Measurements from ENCODE around the gene HRAS.

Gene HRAS

DNA sequence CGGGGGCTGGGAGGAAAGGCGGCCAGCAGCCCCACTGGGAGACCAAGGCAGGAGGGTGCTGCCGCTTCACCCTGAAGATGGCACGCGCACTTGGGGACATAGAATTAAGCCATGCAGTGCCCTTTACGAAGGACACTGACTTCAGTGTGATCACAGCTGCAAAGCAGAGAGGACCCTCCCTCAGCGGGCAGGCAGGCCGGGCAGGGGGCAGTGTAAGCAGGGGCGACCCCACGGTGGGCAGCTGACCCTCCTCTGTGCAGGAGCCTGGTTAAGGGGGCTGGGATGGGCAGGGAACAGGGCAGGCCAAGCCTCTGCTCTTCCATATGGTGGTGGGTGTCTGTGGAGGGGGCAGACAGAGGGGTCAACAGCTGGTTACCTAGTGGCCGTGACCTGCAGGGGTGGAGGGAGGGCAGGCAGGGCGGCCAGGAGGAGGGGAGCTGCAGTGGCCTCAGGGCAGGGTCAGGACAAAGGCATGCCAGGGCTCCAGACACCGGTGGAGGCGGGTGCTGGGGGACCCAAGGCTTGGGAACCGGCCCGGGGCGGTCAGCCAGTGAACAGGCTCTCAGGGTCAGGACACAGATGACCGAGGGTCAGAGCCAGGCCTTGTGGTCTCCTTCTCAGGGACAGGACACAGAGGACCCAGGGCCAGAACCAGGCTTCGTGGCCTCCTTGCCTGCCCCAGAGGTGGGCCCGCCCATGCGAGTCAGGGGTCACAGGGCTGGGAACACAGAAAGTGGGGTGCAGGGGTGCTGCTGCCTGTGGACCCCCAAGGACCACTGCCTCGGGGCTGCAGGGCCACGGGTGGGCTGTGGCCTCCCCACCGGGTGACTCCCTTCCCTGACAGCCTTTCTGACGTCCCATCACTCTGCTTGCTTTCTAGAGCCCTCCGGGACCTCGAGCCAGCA is 18.0 kb upstream of the HRAS start:
- DNase-seq = no peak

DNA sequence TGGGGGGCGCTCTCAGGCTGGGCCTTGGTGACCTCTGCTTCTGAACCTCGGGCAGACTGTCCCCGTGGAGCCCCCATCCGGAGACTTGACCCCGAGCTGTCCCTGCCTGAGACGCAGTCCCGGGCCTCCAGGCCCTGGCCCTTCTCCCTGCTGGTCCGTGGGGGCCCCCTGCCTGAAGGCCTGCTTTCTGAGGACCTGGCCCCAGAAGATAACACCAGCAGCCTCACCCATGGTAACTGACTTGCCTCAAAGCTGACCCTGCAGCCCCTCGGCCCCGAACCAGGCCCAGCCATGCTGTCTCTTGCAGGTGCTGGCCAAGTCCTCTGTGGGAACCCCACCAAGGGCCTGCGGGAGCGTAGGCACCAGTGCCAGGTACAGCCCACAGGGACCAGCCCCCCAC is 16.2 kb upstream of the HRAS start:
- no peak for DNase-seq

DNA sequence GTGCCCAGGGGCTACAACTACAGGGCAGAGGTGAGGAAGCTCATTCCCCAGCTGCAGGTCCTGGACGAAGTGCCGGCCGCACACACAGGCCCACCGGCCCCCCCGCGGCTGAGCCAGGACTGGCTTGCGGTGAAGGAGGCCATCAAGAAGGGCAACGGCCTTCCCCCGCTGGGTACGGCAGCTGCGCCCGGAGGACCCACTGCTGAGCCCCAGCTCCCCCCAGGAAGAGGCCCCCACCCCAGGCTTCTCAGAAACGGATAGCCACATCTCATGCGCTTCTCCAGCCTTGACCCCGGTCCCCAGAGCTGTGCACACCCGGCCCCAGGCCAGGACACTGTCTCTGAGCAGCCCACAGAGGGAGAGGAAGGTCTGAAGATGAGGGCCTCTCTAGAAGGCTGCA is 15.8 kb upstream of the HRAS start:
- DNase-seq = no peak

DNA sequence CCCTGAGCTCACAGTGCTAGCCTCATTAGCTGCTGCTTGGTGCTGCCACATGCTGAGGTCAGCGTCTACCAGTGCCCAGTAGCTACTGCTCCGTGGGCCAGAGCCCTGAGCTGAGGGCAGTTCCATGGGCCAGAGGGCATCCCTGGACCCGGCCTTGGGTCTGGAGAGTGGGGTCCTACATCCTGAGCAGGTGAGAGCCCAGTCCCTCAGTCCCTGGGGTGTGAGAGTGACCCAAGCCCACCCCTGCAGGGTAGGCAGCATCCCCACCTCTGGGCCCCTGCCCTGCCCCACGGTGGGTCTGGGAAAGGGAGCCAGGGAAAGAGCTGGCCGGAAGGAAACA is 15.3 kb upstream of the HRAS start:
- no peak for DNase-seq

DNA sequence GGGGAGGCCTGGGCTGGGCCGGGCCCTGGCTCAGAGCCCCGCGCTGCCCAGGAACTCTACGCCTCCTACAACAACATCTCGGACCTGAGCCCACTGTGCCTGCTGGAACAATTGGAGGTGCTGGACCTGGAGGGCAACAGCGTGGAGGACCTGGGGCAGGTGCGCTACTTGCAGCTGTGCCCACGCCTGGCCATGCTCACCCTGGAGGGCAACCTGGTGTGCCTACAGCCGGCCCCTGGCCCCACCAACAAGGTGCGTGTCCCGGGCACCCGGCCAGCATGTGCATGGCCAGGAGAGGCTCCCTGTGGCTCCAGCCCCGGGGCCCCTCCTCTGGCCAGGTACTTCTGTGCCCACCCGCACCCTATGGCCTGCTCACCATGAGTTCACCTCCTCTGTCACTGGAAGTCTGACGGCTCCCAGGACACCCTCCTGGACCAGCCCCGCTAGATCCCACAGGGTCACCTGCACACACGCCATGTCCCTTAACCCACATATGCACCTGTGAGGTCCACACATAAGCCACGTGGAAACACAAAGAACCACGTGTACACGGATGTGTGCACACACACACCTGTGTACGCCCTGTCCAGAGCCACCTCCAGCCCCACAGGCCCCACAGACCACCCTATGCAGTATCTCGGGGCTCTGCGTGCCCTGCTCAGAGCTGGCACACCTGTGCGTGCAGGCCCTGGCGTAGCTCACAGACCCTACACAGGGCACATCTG is 14.8 kb upstream of the HRAS start:
- DNase-seq = no peak

DNA sequence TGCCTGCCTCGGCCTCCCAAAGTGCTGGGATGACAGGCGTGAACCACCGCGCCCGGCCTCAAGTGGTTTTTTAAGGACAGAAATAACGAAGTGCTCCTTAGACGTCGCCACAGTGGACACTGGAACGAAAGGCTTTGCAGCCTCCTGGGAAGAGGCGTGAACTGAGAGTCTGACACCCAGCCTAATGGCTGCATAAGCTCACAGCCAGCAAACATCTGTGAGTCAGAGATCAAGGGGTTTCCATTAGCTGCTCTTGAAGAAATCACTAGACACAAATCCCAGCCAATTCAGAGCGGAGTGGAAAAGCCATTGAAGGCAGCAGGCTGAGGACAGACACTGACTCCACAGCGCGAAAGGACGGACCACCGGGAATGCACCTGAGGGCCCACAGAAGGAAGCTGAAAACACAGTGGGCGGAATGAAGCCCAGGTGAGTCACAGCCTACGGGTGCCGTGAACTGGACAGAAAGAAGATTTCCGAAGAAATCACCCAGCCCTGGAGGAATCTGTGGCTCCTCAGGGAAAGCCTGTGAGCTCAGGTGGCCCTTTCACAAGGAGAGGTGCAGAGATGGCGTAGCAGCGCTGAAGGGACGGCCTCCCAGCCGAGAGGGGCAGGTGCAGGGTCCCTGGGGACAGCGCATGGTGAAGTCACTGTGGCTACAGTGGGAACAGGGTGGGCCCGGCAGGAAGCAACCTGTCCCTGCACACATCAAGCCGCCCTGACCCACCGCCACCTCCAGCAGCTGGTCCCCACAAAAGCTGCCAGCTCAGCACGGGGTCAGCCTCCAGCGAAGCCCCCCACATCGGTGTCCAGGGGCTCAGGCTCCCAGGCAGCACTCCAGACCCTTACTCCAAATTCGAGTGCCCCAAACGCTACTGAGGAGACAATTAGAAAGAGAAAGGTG is 13.6 kb upstream of the HRAS start:
- DNase-seq = no peak

DNA sequence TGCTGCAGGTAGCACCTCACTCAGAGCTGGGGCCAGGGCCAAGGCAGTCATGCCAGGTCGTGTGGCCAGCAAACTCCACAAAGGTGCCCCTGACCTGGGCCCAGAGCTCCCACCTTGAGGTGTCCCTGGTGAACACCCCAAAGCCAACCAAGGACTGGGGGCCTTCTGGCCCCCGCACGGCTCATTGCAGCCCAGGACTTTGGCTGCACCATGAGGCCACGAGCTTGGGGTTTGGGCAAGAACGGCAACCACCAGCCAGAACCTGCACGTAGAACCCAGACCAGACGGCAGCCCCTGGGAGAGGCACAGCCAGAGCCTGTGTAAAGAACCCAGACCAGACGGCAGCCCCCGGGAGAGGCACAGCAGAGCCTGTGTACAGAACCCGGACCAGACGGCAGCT is 9.8 kb upstream of the HRAS start:
- no peak for DNase-seq

DNA sequence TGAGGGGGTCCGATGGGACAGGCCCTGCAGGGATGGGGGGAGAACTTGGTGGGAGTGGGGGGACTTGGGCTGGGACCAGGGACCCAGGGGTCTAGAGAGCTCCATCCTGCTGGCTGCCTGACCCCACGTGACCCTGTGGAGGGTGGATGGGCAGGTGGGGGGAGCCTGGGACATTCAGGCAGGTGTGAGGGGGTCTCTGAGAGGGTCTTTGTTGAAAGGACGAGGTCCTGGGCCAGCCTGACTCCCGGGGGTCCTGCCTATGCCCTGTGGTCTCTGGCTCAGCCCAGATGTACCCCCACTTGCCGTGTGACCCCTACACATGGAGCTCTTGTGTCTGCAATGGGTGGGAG is 9.4 kb upstream of the HRAS start:
- no peak for DNase-seq

DNA sequence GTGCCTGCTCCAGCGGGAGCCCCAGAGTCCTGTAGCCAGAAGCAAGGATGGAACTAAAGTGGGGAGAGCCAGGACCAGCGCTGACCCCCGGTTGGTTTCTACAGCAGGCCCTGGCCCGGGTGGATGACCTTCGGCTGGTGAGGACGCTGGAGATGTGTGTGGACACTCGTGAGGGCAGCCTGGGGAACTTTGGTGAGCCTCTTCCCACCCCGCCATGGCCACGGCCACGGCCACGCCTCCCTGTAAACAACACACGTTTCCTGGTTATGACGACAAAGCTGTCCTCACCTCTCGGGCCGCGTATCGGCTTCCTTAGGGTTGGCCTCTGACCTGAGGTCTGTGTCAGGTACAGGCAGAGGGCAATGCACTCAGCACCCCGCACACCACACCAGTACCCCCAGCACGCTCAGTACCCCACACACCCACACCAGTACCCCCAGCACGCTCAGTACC is 6.1 kb upstream of the HRAS start:
- DNase-seq = no peak

DNA sequence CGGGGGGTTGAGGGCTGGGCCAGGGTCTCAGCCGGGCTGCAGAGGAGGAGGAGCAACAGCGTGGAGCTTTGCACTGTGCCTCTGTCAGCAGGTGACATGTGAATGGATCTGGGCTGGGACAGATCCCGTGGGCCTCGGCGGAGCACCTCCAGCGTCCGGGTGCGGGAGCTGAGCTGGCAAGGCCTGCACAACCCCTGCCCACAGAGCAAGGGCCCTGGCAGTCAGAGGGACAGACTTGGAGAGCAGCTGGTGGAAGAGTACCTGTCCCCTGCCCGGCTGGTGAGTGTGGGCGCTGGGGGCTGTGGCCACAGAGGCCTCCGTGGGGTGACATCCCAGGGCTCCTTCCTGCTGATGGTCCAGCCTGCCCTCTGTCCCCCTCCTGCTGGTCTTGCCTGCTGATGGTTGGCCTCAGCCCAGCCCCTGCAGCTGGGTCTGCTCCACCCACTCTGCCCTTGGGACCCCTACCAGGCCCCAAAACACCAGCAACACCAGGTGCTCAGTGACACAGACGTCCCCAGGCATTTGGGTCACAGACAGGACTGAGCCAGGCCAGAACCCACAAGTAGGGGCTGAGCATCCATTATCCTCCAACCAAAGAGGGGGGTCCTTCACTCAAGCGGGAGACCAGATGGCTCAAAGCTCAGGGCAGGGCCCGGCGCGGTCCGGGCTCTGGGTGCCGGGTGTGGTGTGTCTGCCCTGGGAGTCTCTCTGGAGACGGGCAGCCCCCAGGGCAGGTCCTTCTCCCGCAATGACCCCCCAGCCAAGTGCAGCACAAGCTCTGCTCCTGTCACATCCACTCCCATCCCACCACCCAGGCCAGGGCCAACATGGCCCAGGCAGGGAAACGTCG is 5.4 kb upstream of the HRAS start:
- no peak for DNase-seq

DNA sequence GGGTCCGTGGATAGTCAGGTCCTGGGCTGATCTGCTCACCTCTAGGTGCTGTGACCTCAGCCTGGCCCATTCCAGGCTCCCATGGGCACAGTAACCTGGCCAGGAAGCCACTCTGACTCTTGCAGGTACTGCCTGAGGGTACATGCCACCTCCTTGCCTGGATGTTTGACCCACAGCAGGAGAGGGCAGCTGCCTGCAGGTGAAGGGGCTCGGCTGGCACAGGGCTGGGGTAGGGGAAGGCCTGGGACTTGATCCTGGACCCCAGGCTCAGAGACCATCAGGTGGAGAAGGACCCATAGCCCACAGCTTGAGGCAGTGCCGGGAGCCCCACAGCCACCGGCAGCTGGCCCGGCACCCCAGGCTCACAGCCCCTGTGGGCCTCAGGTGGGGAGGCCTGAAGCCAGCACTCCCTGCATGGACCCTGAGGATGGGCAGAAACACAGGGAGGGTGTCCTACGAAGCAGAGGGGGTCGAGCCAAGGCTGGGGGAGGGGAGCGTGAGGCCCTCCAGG is 4.7 kb upstream of the HRAS start:
- DNase-seq = no peak

DNA sequence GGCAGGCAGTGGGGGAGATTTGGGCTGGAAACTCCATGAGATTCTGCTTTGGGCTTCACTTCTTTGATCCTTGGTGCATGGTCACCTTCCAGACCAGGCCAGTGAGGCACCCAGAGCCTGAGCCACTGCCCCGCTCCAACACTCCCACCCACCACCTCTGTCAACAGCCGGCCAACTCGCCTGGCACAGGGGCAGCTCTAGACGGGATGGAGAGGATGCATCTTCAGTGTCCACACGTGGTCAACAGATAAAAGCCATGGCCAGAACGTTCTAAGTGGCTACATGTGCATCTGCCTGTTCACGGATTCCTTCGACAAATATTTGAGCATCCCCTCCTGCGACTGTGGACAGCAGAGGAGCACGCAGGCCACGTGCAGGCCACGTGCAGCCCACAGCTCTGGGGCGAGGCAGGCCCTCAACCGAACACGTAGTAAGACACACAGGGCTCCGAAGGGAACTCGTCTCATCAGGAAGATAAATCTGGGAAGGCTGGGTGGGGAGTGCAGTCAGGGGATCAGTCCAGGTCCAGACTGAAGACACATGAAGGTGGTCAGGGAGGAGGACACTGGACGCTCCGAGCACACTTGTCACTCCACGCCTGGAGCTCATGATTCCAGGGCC is 3.2 kb upstream of the HRAS start:
- DNase-seq = no peak

DNA sequence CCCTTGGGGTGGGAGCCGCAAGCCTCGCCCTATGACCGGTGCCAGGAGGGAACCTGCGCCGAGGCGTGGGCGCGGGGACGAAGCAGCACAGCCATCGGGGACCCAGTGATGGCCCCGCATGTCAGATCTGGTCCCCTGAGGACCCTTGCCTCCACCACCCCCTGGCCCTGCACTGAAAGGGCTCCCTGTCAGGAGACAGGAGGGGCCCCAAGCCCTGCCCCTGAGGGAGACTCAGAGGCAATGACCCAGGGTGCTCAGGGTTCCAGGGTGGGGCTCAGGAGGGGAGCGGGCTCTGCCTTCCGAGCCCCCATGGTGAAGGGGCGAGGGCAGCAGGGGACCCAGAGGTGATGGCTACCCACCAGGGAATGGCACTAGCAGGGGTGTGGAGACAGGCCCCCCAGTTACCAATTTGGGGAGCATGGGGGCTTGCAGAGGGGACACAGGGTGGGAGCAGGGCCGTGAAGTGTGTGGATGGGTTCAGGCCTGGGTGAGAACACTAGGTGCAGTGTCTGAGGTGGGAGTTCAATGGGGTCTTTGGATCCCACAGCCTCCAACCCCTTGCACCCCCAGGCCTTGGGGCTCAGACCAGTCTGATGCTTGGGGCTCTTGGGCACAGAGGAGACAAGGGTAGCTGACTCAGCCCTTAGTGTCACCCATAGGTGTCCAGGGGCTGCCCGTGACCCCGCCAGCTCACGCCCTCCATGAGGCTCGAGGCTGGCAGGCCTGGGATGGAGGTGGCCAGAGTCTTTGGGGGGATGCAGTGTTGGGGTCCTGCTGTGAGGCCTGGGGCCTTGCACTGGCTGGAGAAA is 2.5 kb upstream of the HRAS start:
- DNase-seq = no peak

DNA sequence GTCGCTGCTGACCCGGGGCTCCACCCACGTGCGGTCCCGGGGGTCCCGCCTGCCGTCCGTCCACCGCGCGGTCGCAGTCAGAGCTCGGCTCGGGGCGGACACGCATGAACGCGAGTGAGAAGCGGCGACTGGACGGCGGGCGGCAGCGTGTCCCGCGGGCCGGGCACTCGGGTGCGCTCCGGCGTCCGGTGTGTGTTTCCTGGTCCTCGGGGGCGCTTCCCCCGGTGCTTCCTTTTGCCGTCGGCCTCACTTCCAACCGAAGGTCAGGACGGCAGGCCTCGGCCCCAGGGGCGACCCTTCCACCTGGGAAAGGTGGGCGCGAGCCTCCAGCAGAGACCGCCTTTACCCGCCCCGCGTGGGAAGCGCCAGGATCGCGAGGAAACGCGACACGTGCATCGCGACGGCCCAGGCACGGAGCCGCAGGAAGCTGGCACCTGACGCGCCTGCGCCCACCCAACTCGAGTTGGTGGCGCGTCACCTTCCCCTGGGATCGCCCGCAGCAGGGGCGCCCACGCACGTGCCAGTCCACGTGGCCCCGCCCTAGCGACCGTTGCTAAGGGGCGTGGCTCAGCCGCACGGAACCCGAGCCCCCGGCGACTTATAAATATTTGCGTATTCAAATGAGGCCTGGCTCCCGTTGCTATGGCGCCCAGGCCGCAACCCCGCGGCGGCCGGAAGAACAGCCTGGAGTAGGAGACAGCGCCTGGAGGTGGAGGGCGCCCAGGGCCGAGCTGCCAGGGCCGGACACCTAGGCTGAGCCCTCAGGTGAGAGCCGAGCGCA is 1.7 kb upstream of the HRAS start, which contains the start of gene LRRC56:
TSS of gene LRRC56 (plus strand) at position 687 of the 781 bp plus-strand sequence. CDS start 3,158 bp downstream, outside the sequence.
- peak; percentile 96 to 98 for DNase-seq

DNA sequence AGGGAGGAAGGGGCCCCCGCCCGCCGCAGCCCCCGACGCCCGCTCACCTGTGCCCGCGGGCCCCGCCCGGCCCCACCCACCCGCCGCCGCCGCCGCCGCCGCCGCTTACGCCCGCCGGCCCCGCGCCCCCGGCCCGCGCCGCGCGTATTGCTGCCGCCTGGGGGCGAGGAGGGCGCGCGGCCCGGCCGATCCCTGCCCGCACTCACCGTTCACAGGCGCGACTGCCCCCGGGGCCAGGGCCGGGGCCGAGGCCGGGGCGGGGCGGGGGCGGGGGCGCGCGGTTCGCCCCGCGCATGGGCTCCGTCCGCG is 212 bp downstream of the HRAS start:
- DNase-seq = peak in 1 of 2 experiments; percentile 90

DNA sequence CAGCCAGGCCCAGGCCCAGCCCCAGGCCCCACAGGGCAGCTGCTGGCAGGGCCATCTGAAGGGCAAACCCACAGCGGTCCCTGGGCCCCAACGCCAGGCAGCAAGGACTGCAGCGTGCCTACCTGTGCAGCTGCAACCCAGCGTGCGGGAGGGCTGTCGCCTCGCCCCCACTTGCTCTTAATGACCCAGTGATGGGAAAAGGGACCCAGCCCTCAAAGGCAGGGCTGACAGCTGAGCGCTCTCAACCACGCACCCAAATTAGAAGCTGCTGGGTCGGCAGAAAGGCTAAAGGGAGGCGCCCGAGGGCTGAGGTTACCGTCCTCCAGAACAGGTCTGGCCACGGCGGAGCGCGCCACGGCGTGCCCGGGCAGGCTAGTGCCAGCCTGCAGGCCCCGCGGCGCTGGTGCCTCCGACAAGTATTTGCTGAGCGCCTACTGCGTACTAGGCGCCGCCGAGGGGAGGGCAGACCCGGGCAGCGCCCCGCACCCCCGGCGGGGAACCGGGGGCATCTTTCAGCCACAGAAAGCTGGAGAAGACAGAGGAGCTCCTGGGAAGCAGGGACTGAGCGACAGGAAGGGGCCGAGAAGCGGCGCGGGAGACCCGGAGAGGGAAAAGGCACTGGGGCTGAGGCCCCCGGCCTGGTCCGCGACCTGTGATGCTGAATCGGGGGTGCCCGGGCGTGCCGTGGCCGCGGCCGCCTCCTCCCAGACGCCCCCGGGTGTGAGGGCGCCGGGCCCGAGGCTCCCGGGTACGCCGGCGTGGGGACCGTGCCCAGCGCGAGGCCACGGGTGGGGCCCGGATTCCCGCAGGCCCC is 773 bp downstream of the HRAS start:
- DNase-seq = no peak

DNA sequence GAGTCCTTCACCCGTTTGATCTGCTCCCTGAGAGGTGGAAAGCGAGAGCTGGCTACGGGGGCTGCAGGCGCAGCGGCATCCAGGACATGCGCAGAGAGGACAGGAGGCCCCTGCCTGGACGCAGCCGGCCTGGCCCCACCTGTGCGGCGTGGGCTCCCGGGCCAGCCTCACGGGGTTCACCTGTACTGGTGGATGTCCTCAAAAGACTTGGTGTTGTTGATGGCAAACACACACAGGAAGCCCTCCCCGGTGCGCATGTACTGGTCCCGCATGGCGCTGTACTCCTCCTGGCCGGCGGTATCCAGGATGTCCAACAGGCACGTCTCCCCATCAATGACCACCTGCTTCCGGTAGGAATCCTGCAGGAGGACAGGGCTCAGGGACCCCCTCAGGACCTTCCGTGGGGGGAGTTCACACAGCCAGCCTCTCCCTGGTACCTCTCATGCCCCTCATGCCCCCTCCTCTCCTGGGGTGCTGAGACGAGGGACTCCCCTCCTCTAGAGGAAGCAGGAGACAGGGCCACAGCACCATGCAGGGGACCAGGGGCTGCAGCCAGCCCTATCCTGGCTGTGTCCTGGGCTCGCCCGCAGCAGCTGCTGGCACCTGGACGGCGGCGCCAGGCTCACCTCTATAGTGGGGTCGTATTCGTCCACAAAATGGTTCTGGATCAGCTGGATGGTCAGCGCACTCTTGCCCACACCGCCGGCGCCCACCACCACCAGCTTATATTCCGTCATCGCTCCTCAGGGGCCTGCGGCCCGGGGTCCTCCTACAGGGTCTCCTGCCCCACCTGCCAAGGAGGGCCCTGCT is 1.6 kb downstream of the HRAS start:
- DNase-seq = no peak

DNA sequence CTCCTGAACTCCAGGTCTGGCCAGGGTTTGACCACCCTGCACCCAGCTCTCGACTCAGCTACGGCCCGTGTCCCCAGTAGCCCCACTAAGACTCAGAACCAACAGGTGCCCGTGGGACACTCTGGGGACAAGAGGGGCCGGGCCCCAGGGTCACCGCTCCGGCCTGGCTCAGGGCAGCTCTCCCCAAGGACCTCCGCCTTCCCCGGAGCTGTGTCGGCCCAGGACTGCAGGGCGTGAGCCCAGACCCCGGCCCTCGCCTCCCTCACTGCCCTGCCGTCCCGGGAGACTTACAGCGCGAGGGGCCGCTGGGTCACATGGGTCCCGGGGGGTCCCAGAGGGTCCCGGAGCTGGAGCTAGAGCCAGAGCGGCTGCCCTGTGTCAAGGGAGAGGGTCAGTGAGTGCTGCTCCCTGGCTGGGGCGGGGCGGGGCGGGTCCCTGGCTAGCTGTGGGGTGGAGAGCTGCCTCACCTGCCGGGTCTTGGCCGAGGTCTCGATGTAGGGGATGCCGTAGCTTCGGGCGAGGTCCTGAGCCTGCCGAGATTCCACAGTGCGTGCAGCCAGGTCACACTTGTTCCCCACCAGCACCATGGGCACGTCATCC is 2.3 kb downstream of the HRAS start:
- DNase-seq = no peak
